GM19193 (cell line): ENCODE data around the gene GGT5.
"Not testable (repeated sequence)": the region's sequence is repeated elsewhere in the genome, so short reads cannot be mapped to it uniquely, and the experiment has no call there.

ENCODE experiments used
- POLR2A ChIP-seq: IDR thresholded peaks from 4 replicates; pipeline ENCODE4 v1.6.1; 2011; ENCODE audit not compliant: insufficient read depth, insufficient read length; ENCODE audit errors: extremely low read depth

Gene GGT5

GRCh38 chr22:24245030-24245431 lies at the start of gene GGT5:
Gene GGT5, minus strand, starts transcription at chr22:24245082. Its CDS starts 357 bp downstream, at chr22:24244725.
- not testable (repeated sequence) for TF ChIP-seq POLR2A

- no peak for TF ChIP-seq POLR2A
Observed at GRCh38 chr22:24291515-24292201, 46.8 kb upstream of the GGT5 start.

GRCh38 chr22:24290459-24290858 lies 45.6 kb upstream of the GGT5 start:
- TF ChIP-seq POLR2A: no peak

GRCh38 chr22:24289741-24290163 lies 44.9 kb upstream of the GGT5 start:
- no peak for TF ChIP-seq POLR2A

GRCh38 chr22:24289114-24289513 lies 44.2 kb upstream of the GGT5 start:
- TF ChIP-seq POLR2A: no peak

- TF ChIP-seq POLR2A: no peak
Observed at GRCh38 chr22:24285245-24285644, 40.4 kb upstream of the GGT5 start.

GRCh38 chr22:24284747-24285203 lies 39.9 kb upstream of the GGT5 start:
- no peak for TF ChIP-seq POLR2A

GRCh38 chr22:24282401-24282800 lies 37.5 kb upstream of the GGT5 start:
- no peak for TF ChIP-seq POLR2A

- no peak for TF ChIP-seq POLR2A
Observed at GRCh38 chr22:24271386-24271854, 26.5 kb upstream of the GGT5 start.

- TF ChIP-seq POLR2A: peak; percentile 98
Observed at GRCh38 chr22:24270556-24271385, 25.9 kb upstream of the GGT5 start, which contains the start of gene SPECC1L. Gene SPECC1L, plus strand, starts transcription at chr22:24270831. Its CDS starts 31,401 bp downstream, at chr22:24302232.

GRCh38 chr22:24265734-24266133 lies 20.9 kb upstream of the GGT5 start:
- no peak for TF ChIP-seq POLR2A

GRCh38 chr22:24247564-24248344 lies 2.9 kb upstream of the GGT5 start:
- no peak for TF ChIP-seq POLR2A

- no peak for TF ChIP-seq POLR2A
Observed at GRCh38 chr22:24247011-24247507, 2.2 kb upstream of the GGT5 start.

GRCh38 chr22:24244144-24244787 lies 616 bp downstream of the GGT5 start:
- TF ChIP-seq POLR2A: no peak

- TF ChIP-seq POLR2A: no peak
Observed at GRCh38 chr22:24240381-24240780, 4.5 kb downstream of the GGT5 start.

- no peak for TF ChIP-seq POLR2A
Observed at GRCh38 chr22:24236656-24237055, 8.2 kb downstream of the GGT5 start.
